GM10847 (cell line): ENCODE results near the gene BCAS1.

Experiments used
- POLR2A ChIP-seq: IDR thresholded peaks from 2 replicates; pipeline ENCODE4 v1.6.1; 2011; ENCODE audit not compliant: insufficient read length; ENCODE audit errors: extremely low read depth

BCAS1 gene

GRCh38 chr20:54107181-54107580 lies 36.8 kb upstream of the BCAS1 start:
- TF ChIP-seq POLR2A = no peak

DNA sequence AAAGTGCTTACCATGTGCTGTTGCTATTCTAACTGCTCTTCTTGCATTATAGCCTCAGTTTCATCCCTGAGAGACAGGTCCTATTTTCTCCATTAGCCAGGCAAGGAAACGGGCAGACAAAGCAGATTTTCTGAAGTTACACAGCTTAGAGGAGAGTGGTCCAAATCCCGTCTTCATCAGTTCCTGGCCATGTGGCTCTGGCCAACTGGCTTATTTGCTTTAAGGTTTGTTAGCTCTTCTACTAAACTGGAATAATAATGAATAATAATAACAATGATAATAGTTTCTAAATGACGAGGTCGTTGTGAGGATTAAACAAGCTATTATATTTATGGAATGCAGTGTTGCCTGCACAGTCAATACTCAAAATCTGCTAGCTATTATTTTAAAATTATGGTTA lies 35.8 kb upstream of the BCAS1 start:
- no peak for TF ChIP-seq POLR2A

GRCh38 chr20:54105653-54106052 lies 35.3 kb upstream of the BCAS1 start:
- no peak for TF ChIP-seq POLR2A

- no peak for TF ChIP-seq POLR2A
Measured at GRCh38 chr20:54104781-54105180, 34.4 kb upstream of the BCAS1 start.

GRCh38 chr20:54103762-54104600 lies 33.6 kb upstream of the BCAS1 start:
- no peak for TF ChIP-seq POLR2A

- TF ChIP-seq POLR2A = no peak
Measured at GRCh38 chr20:54103067-54103761, 32.8 kb upstream of the BCAS1 start.

GRCh38 chr20:54102543-54102942 lies 32.1 kb upstream of the BCAS1 start:
- no peak for TF ChIP-seq POLR2A

- TF ChIP-seq POLR2A = no peak
Measured at GRCh38 chr20:54100563-54100962, 30.2 kb upstream of the BCAS1 start.

- no peak for TF ChIP-seq POLR2A
Measured at GRCh38 chr20:54099894-54100293, 29.5 kb upstream of the BCAS1 start.

DNA sequence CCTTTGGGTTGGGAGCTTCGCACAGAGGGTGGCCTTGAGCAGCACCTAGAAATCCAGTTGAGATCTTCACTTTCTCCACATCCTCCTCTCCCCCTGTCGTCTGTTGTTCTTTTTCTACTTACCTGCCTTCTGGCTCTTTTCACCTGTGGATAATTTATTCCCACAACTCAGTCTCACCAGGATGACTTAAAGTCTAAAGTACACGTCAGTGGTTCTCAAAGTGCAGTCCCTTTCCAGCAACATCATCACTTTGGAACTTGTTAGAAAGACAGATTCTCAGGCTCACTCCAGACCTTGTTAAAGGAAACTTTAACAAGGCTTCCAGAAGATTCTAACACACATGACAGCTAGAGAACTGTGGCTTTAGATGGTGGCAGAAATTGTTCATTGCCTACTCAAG lies 27.7 kb upstream of the BCAS1 start:
- no peak for TF ChIP-seq POLR2A

GRCh38 chr20:54097236-54097529 lies 26.8 kb upstream of the BCAS1 start:
- no peak for TF ChIP-seq POLR2A

- no peak for TF ChIP-seq POLR2A
Measured at GRCh38 chr20:54095824-54096223, 25.4 kb upstream of the BCAS1 start.

GRCh38 chr20:54094268-54094580 lies 23.8 kb upstream of the BCAS1 start:
- TF ChIP-seq POLR2A = no peak

DNA sequence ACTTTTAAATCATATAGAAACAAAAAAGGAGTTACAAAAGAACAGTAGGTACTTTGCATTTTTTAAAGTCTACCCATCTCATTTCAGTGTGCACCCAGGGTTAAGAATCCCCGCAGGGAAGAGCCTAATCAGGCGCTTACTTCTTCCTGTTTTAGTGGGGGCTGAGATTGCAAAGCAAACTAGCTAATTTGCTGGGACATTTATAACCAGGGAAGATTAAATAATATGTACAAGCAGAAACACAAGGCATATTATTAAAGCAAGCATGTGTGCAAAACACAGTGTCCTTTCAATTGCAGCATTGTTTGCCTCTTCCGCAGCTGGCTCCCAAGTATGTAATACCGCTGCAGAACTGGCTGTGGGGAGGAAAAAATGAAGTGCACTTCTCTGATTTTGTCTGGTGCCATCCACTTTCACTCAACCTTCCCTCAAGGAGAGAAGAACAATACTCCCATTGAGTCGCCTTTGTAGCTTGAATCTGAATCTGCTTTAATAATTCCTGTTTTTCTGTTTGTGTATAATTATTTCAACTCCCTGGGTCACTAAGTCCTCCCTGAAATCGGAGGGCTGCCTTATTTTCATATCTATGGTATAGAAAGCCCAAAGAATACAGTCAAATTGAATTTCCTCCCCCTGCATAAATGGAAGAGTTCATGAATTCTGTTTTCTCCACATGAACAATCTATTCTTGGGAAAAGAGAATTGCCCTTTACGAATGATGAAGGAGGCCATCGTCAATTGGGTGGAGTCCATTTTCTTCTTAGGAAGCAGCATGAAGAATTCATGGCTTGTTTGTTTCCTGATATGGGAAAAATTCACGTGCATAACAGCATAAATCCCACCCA lies 23.3 kb upstream of the BCAS1 start:
- no peak for TF ChIP-seq POLR2A

DNA sequence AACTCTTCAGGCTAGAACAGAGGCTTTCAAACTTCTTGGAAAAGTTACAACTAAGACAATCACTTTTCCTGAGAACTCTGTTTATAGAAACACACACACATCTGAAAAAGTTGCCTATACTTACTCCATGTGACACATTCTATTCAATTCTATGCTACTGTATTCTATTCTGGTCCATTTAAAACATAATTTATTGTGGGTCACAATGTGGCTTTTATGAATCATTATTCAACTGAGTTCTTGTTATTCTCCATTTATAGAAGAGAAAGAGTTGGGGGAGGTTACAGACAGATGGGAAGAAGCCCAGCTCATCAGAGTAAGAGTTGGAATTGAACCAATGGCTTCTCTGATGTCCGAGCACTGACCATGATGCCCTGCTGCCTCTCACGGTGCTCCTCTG lies 21.6 kb upstream of the BCAS1 start:
- TF ChIP-seq POLR2A = no peak

- TF ChIP-seq POLR2A = no peak
Measured at GRCh38 chr20:54091120-54091480, 20.7 kb upstream of the BCAS1 start.
